Neutrophil (primary cell): ENCODE data around the gene ALDH18A1.
"Not testable (repeated sequence)": the region's sequence is repeated elsewhere in the genome, so short reads cannot be mapped to it uniquely, and the experiment has no call there.

Experiments used
- H3K27ac ChIP-seq: fragments of 200-600 bp; sonication (generic); 2 replicates; pipeline ENCODE4 v1.5.1; 2016; ENCODE audit warnings: mild to moderate bottlenecking, moderate library complexity
- H3K27me3 ChIP-seq: fragments of 200-600 bp; sonication (generic); 2 replicates; pipeline ENCODE4 v1.6.0; 2016; ENCODE audit warnings: mild to moderate bottlenecking
- H3K36me3 ChIP-seq: fragments of 200-600 bp; sonication (generic); 2 replicates; pipeline ENCODE4 v1.5.1; 2017
- H3K4me1 ChIP-seq, 2 experiments: fragments of 200-600 bp in 1 of 2; sonication (generic) in 1 of 2; 1 replicate in 1 of 2; 2 replicates in 1 of 2; pipeline versions ENCODE4 v1.5.1 to v1.6.1; 2013 to 2016; ENCODE audit warnings: low read depth in 1 of 2, low read length in 1 of 2, mild to moderate bottlenecking in 1 of 2, moderate library complexity in 1 of 2; ENCODE audit not compliant: control insufficient read depth in 1 of 2, insufficient read depth in 1 of 2
- H3K4me3 ChIP-seq, 2 experiments: fragments of 200-600 bp in 1 of 2; sonication (generic) in 1 of 2; 1 replicate in 1 of 2; 2 replicates in 1 of 2; pipeline ENCODE4 v1.5.1; 2013 to 2016; ENCODE audit warnings: low read depth in 1 of 2, low read length in 1 of 2, mild to moderate bottlenecking in 1 of 2, moderate library complexity in 1 of 2
- H3K9me3 ChIP-seq: fragments of 200-600 bp; sonication (generic); 2 replicates; pipeline ENCODE4 v1.5.1; 2016
- TF ChIP-seq, protein P1 (sequence below): fragments of 200-600 bp; sonication (generic); IDR thresholded peaks from 2 replicates; pipeline ENCODE4 v1.5.1; 2016; ENCODE audit warnings: antibody characterized with exemption

Gene ALDH18A1

DNA sequence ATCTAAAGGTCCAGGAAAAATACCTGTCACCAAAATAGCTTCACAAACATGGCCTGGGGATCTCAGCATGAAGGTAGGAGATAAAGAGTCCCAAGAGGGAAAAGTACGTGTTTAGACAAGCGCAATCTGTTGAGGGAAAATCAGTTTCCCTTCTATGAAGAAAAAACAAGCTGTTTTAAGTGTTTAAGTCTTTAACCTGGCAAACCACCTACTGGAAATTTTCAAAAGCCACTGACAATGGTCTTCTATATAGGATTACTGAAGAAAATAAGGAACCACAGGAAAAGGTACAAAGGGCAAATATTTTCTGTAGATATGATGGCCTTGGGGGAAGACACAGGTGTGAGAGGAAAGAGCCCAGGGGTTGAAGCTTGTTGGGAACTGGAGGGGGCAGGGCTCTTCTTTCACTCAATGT lies 21.2 kb downstream of the ALDH18A1 start:
- TF ChIP-seq, protein P1, sequence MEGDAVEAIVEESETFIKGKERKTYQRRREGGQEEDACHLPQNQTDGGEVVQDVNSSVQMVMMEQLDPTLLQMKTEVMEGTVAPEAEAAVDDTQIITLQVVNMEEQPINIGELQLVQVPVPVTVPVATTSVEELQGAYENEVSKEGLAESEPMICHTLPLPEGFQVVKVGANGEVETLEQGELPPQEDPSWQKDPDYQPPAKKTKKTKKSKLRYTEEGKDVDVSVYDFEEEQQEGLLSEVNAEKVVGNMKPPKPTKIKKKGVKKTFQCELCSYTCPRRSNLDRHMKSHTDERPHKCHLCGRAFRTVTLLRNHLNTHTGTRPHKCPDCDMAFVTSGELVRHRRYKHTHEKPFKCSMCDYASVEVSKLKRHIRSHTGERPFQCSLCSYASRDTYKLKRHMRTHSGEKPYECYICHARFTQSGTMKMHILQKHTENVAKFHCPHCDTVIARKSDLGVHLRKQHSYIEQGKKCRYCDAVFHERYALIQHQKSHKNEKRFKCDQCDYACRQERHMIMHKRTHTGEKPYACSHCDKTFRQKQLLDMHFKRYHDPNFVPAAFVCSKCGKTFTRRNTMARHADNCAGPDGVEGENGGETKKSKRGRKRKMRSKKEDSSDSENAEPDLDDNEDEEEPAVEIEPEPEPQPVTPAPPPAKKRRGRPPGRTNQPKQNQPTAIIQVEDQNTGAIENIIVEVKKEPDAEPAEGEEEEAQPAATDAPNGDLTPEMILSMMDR, result no peak

DNA sequence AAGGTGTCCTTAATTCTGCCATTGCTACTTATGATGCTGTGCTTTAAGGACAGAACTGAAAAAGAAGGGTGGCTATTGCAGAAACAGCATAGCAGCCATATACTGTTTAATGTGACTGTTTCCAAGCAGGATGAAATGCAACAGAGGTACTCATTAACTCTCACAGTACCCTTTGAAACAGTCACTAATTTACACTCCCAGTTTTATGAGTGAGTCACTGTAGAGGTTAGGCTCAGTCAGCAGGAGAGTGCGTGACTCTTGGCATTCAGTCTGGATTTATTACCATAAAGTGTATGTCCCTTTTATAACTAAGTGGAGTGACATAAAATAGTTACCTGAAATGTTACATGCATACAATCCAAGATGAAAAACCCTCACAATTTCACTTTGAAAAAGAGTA lies 27.7 kb downstream of the ALDH18A1 start:
- H3K9me3 ChIP-seq, result no peaks in the 10 kb centered on the region
- peaks cover 4% of the 10 kb centered on the region for H3K36me3 ChIP-seq
- TF ChIP-seq, protein P1, result no peak
- H3K27ac ChIP-seq, result no peak overlapping the region
- no peaks in the 10 kb centered on the region for H3K27me3 ChIP-seq
- no peak overlapping the region for H3K4me3 ChIP-seq
- no peaks in the 10 kb centered on the region for H3K4me1 ChIP-seq

More for the DNA sequence above, 21.2 kb downstream of the ALDH18A1 start:
- Histone ChIP-seq H3K9me3 (no peaks in the 10 kb centered on the region), H3K36me3 (peaks cover 4% of the 10 kb centered on the region), H3K4me1 (no peaks in the 10 kb centered on the region), H3K27ac (no peak overlapping the region), H3K27me3 (no peaks in the 10 kb centered on the region), H3K4me3 (no peak overlapping the region)

DNA sequence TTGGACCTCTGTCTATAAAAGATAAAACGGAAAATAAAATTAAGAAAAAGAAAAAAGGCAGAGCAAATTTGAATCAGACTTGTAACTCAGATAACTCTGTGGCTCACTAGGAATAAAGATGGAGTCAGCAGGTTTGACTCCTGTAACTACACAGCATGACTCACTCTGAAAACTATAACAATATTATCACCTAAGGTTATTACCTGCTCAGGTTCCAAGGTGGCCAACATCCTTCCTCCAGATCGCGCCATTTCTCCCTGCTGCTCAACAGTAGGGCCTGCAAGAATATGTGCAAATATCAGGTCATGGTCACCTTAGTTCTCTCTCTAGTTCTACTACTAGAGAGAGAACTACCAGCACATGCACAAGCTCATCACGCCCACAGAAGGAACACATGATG lies 30.0 kb downstream of the ALDH18A1 start:
- Histone ChIP-seq H3K4me1 (no peaks in the 10 kb centered on the region), H3K36me3 (peaks cover 4% of the 10 kb centered on the region), H3K9me3 (no peaks in the 10 kb centered on the region), H3K27me3 (no peaks in the 10 kb centered on the region), H3K4me3 (no peak overlapping the region), H3K27ac (no peak overlapping the region)
- TF ChIP-seq, protein P1, result no peak

GRCh38 chr10:95620415-95620814 lies 36.1 kb downstream of the ALDH18A1 start:
- not testable (repeated sequence) for H3K9me3 ChIP-seq, H3K27ac ChIP-seq, H3K4me1 ChIP-seq, H3K36me3 ChIP-seq, H3K27me3 ChIP-seq, H3K4me3 ChIP-seq

GRCh38 chr10:95618101-95618500 lies 38.4 kb downstream of the ALDH18A1 start:
- no peaks in the 10 kb centered on the region for H3K4me1 ChIP-seq
- no peaks in the 10 kb centered on the region for H3K36me3 ChIP-seq
- no peaks in the 10 kb centered on the region for H3K9me3 ChIP-seq
- H3K27me3 ChIP-seq, result no peaks in the 10 kb centered on the region
- no peak overlapping the region for H3K4me3 ChIP-seq
- H3K27ac ChIP-seq, result no peak overlapping the region
- TF ChIP-seq, protein P1, result no peak

- H3K27ac ChIP-seq, result no peak overlapping the region
- no peaks in the 10 kb centered on the region for H3K9me3 ChIP-seq
- no peak overlapping the region for H3K4me3 ChIP-seq
- no peaks in the 10 kb centered on the region for H3K27me3 ChIP-seq
- no peaks in the 10 kb centered on the region for H3K4me1 ChIP-seq
- H3K36me3 ChIP-seq, result no peaks in the 10 kb centered on the region
- TF ChIP-seq, protein P1, result no peak
These were observed 40.1 kb downstream of the ALDH18A1 start for GRCh38 chr10:95616446-95616845.
